Measurements from ENCODE around the gene FUT8.

FUT8 gene

GRCh38 chr14:65476273-65476941 is 63.9 kb downstream of the FUT8 start:
- Histone ChIP-seq H3K4me1 (ENCODE audit: insufficient read depth, poor library complexity, severe bottlenecking) (peaks cover 9% of the 10 kb centered on the region), H3K36me3 (ENCODE audit: low read depth) (no peaks in the 10 kb centered on the region), H3K27ac (ENCODE audit: poor library complexity, severe bottlenecking) (no peak overlapping the region), H3K27me3 (ENCODE audit: insufficient read depth, poor library complexity, severe bottlenecking) (no peaks in the 10 kb centered on the region), H3K4me3 (ENCODE audit: severe bottlenecking) (no peak overlapping the region), H3K9me3 (ENCODE audit: severe bottlenecking) (no peaks in the 10 kb centered on the region)
- DNase-seq (ENCODE audit: low spot score): no peak
- no peak for ATAC-seq (ENCODE audit: low read depth)
- TF ChIP-seq, protein P1, sequence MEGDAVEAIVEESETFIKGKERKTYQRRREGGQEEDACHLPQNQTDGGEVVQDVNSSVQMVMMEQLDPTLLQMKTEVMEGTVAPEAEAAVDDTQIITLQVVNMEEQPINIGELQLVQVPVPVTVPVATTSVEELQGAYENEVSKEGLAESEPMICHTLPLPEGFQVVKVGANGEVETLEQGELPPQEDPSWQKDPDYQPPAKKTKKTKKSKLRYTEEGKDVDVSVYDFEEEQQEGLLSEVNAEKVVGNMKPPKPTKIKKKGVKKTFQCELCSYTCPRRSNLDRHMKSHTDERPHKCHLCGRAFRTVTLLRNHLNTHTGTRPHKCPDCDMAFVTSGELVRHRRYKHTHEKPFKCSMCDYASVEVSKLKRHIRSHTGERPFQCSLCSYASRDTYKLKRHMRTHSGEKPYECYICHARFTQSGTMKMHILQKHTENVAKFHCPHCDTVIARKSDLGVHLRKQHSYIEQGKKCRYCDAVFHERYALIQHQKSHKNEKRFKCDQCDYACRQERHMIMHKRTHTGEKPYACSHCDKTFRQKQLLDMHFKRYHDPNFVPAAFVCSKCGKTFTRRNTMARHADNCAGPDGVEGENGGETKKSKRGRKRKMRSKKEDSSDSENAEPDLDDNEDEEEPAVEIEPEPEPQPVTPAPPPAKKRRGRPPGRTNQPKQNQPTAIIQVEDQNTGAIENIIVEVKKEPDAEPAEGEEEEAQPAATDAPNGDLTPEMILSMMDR (IDR thresholded peaks at IDR 0.05; ENCODE audit: poor library complexity, severe bottlenecking): no peak

DNA sequence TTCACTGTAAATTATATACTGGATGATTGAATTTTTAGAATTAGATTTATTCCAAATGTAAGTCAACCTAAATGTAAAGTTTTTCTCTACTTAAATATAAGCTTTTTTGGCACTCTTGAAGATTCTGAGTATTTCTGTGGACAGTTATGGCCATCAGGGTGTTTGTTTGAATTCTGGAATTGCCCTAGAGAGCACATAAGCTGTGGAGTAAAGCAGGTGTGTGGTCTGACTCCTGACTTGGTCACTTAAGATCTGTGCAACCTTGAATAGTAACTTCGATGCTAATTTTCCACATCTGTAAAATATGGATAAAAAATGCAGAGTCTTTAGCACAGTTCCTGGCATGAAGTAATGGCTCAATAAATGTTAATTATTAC is 64.4 kb downstream of the FUT8 start:
- TF ChIP-seq, protein P1 (IDR thresholded peaks at IDR 0.05; ENCODE audit: poor library complexity, severe bottlenecking): no peak
- ATAC-seq (ENCODE audit: low read depth) (no peak), DNase-seq (ENCODE audit: low spot score) (no peak)
- Histone ChIP-seq H3K4me1 (ENCODE audit: insufficient read depth, poor library complexity, severe bottlenecking) (peaks cover 9% of the 10 kb centered on the region), H3K9me3 (ENCODE audit: severe bottlenecking) (no peaks in the 10 kb centered on the region), H3K4me3 (ENCODE audit: severe bottlenecking) (no peak overlapping the region), H3K27ac (ENCODE audit: poor library complexity, severe bottlenecking) (no peak overlapping the region), H3K27me3 (ENCODE audit: insufficient read depth, poor library complexity, severe bottlenecking) (no peaks in the 10 kb centered on the region), H3K36me3 (ENCODE audit: low read depth) (no peaks in the 10 kb centered on the region)

DNA sequence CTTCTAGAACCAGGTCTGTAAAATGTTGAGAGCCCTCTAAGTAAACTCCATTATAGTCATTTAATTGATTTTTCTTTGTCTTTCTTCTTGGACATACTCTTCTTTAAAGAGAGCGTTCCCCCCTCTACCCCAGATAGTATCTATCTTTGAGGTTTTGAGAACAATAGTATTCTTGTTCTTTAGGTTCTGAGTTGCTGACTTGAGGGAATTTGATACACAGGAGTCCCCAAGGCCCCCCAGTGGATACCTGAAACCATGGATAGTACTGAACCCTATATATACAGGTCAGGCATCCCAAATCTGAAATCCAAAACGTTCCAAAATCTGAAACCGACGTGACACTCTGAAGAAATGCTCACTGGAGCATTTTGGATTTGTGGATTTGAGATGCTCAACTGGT is 65.5 kb downstream of the FUT8 start:
- no peaks in the 10 kb centered on the region for H3K9me3 ChIP-seq (ENCODE audit: severe bottlenecking)
- no peak overlapping the region for H3K4me3 ChIP-seq (ENCODE audit: severe bottlenecking)
- no peak for ATAC-seq (ENCODE audit: low read depth)
- TF ChIP-seq, protein P1 (IDR thresholded peaks at IDR 0.05; ENCODE audit: poor library complexity, severe bottlenecking): no peak
- peaks cover 9% of the 10 kb centered on the region for H3K4me1 ChIP-seq (ENCODE audit: insufficient read depth, poor library complexity, severe bottlenecking)
- H3K27ac ChIP-seq (ENCODE audit: poor library complexity, severe bottlenecking): no peak overlapping the region
- H3K36me3 ChIP-seq (ENCODE audit: low read depth): no peaks in the 10 kb centered on the region
- H3K27me3 ChIP-seq (ENCODE audit: insufficient read depth, poor library complexity, severe bottlenecking): no peaks in the 10 kb centered on the region
- no peak for DNase-seq (ENCODE audit: low spot score)

- Histone ChIP-seq H3K27ac (ENCODE audit: poor library complexity, severe bottlenecking) (no peak overlapping the region), H3K36me3 (ENCODE audit: low read depth) (no peaks in the 10 kb centered on the region), H3K4me1 (ENCODE audit: insufficient read depth, poor library complexity, severe bottlenecking) (peaks cover 9% of the 10 kb centered on the region), H3K27me3 (ENCODE audit: insufficient read depth, poor library complexity, severe bottlenecking) (no peaks in the 10 kb centered on the region), H3K4me3 (ENCODE audit: severe bottlenecking) (no peak overlapping the region), H3K9me3 (ENCODE audit: severe bottlenecking) (no peaks in the 10 kb centered on the region)
- TF ChIP-seq, protein P1 (IDR thresholded peaks at IDR 0.05; ENCODE audit: poor library complexity, severe bottlenecking): no peak
- DNase-seq (ENCODE audit: low spot score) (no peak), ATAC-seq (ENCODE audit: low read depth) (peak; percentile 95)
Measured at GRCh38 chr14:65478596-65478995, 66.1 kb downstream of the FUT8 start.

DNA sequence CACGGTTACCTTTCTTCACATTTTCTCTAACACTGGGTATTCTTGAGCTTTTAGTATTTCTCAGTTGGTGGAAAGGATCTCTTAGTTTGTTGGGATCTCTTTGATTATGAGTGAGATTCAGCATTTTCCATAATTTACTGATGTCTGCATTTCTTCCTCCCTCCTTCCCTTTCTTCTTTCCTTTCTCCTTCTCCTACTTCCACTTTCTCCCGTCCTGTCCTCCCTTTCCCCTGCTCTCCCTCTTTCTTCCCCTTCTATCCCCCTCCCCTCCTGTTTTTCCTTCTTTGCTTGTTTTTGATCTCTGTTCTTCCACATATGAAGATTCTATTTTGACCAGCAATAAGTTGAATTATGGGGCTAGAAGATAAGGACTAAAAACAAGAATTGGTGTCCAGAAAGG is 66.9 kb downstream of the FUT8 start:
- DNase-seq (ENCODE audit: low spot score) (no peak), ATAC-seq (ENCODE audit: low read depth) (no peak)
- H3K27ac ChIP-seq (ENCODE audit: poor library complexity, severe bottlenecking): no peak overlapping the region
- H3K27me3 ChIP-seq (ENCODE audit: insufficient read depth, poor library complexity, severe bottlenecking): no peaks in the 10 kb centered on the region
- no peaks in the 10 kb centered on the region for H3K36me3 ChIP-seq (ENCODE audit: low read depth)
- peaks cover 9% of the 10 kb centered on the region for H3K4me1 ChIP-seq (ENCODE audit: insufficient read depth, poor library complexity, severe bottlenecking)
- H3K9me3 ChIP-seq (ENCODE audit: severe bottlenecking): no peaks in the 10 kb centered on the region
- no peak overlapping the region for H3K4me3 ChIP-seq (ENCODE audit: severe bottlenecking)
- TF ChIP-seq, protein P1 (IDR thresholded peaks at IDR 0.05; ENCODE audit: poor library complexity, severe bottlenecking): no peak

Measured in RWPE2 (cell line).